Uterus (tissue), 4 donors: ENCODE data around the gene ITPR3. TPM values are rescaled to one million over a fixed set of nuclear protein-coding genes. Genes with fewer than 3 reads are reported as not detected.

Source experiments
- DNase-seq, 2 donors: peaks; one replicate each; pipeline ENCODE4 v3.0.0-alpha.2; 2019 to 2020
- H3K27ac ChIP-seq, 2 donors: fragments of 200-600 bp; sonication (generic); 1 replicate in 1 of 2; 2 replicates in 1 of 2; pipeline ENCODE4 v1.5.1; 2016 to 2018
- H3K27me3 ChIP-seq, 2 donors: fragments of 200-600 bp; sonication (generic); one replicate each; pipeline ENCODE4 v1.5.1; 2018 to 2019; ENCODE audit warnings: control low read depth in 1 of 2
- H3K36me3 ChIP-seq, 2 donors: fragments of 200-600 bp; sonication (generic); one replicate each; pipeline ENCODE4 v1.5.1; 2019; ENCODE audit warnings: control low read depth in 1 of 2
- H3K4me1 ChIP-seq, 2 donors: fragments of 200-600 bp; sonication (generic); one replicate each; pipeline ENCODE4 v1.5.1; 2018 to 2019; ENCODE audit warnings: control low read depth in 1 of 2
- H3K4me3 ChIP-seq, 2 donors: fragments of 200-600 bp; sonication (generic); 1 replicate in 1 of 2; 2 replicates in 1 of 2; pipeline ENCODE4 v1.5.1; 2018 to 2019; ENCODE audit warnings: mild to moderate bottlenecking in 1 of 2
- H3K9me3 ChIP-seq, 2 donors: fragments of 200-600 bp; sonication (generic); one replicate each; pipeline ENCODE4 v1.5.1; 2019; ENCODE audit warnings: control low read depth in 1 of 2
- POLR2A ChIP-seq, 2 donors: fragments of 450-650 bp; IDR thresholded peaks; one replicate each; pipeline ENCODE4 v1.6.1; 2016; ENCODE audit warnings: antibody characterized with exemption in 2 of 2, mild to moderate bottlenecking in 1 of 2, moderate library complexity in 1 of 2
- intact Hi-C: fragments of 100-400 bp; cut with DNase I; formaldehyde crosslinking; loops from one replicate; pipeline ENCODE4 v1.15.1; 2023; ENCODE audit warnings: low total_unique reads
- total RNA-seq, 4 donors: library from RNA; depleted of rRNA in 3 of 4; stranded (reverse); fragments of >200 nt in 3 of 4; gene quantifications; one replicate each; pipeline versions ENCODE4 v1.1.0 to v1.2.4, GENCODE V29; 2014 to 2023
- TF ChIP-seq, protein P1 (sequence below), 4 experiments: fragments of 200-600 bp in 2 of 4; fragments of 450-650 bp in 2 of 4; sonication (generic) in 2 of 4; IDR thresholded peaks; one replicate each; pipeline ENCODE4 v1.5.1; 2016 to 2019; ENCODE audit warnings: antibody characterized with exemption in 4 of 4, mild to moderate bottlenecking in 2 of 4, moderate library complexity in 1 of 4
- donor health status: DM: yes; HTN: yes; CAD: no.

The ITPR3 gene
- total RNA-seq, 4 donors from 2014 or later = 11.2 to 27.6 (median 16.1) TPM

DNA sequence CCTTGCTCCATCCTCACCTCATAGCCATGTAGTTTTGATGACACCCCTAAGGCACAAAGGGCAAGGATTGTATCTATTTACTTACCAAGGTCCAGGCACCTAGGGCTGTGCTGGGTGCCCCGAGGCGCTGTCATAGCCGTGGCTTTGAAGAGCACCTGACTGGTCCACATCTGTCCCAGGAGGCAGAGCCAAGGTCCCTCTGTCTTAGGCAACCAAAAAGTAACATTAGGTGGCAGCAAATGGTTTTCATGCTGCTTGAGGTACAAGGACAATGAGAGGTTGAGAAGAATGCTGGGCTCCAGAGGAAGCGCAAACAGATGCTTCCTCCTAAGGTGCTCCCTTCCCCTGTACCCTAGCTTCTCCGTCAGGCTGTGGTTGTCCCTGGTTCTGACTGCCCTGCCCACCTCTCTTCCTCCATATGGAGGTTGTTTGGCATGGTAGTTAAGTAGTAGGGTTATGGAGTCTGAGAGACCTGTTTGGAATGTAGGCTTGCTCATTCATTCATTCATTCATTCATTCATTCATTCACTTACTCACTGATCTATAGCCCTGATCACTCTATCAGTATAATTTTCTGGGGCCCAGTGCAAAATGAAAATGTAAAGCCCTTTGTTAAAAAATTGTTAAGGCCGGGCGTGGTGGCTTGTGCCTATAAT is 93.4 kb downstream of the ITPR3 start:
- TF ChIP-seq POLR2A (IDR thresholded peaks at IDR 0.05) = no peak
- TF ChIP-seq, protein P1, sequence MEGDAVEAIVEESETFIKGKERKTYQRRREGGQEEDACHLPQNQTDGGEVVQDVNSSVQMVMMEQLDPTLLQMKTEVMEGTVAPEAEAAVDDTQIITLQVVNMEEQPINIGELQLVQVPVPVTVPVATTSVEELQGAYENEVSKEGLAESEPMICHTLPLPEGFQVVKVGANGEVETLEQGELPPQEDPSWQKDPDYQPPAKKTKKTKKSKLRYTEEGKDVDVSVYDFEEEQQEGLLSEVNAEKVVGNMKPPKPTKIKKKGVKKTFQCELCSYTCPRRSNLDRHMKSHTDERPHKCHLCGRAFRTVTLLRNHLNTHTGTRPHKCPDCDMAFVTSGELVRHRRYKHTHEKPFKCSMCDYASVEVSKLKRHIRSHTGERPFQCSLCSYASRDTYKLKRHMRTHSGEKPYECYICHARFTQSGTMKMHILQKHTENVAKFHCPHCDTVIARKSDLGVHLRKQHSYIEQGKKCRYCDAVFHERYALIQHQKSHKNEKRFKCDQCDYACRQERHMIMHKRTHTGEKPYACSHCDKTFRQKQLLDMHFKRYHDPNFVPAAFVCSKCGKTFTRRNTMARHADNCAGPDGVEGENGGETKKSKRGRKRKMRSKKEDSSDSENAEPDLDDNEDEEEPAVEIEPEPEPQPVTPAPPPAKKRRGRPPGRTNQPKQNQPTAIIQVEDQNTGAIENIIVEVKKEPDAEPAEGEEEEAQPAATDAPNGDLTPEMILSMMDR (IDR thresholded peaks at IDR 0.05) = no peak
- H3K4me3 ChIP-seq = no peak overlapping the region
- intact Hi-C loops = no loop called here

DNA sequence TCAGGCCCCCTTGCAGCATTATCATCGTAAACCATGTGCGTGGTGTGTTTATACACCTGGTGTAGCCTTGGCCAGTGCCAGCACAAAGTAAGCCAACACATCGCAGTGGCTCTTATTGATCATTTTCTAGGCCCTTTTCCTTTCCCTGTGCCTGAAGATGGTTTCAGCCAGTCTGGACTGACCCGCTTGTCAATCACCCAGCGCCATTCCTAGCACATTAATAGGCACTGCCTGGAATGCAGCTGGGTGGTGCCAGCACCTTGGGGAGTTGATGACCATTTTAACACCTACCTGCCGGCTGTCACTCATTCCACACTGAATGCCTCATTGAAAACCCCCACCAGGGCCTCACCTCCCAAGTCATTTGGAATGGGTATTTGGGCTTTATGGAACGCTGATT is 95.3 kb downstream of the ITPR3 start:
- H3K27ac ChIP-seq = peak overlapping the region in 1 of 2 donors; percentile 74
- no peak for DNase-seq
- H3K4me3 ChIP-seq = no peak overlapping the region
- H3K36me3 ChIP-seq = no peaks in the 10 kb centered on the region
- TF ChIP-seq POLR2A (IDR thresholded peaks at IDR 0.05) = no peak
- TF ChIP-seq, protein P1 (IDR thresholded peaks at IDR 0.05) = no peak
- no peaks in the 10 kb centered on the region for H3K27me3 ChIP-seq
- H3K4me1 ChIP-seq = peaks cover 0 to 2% of the 10 kb centered on the region in 2 donors
- intact Hi-C loops = no loop called here
- no peaks in the 10 kb centered on the region for H3K9me3 ChIP-seq

More for the DNA sequence above, 93.4 kb downstream of the ITPR3 start:
- no peak overlapping the region for H3K27ac ChIP-seq
- peaks cover 5 to 9% of the 10 kb centered on the region in 2 donors for H3K4me1 ChIP-seq
- H3K9me3 ChIP-seq = no peaks in the 10 kb centered on the region
- no peaks in the 10 kb centered on the region for H3K27me3 ChIP-seq
- DNase-seq = no peak
- H3K36me3 ChIP-seq = no peaks in the 10 kb centered on the region

DNA sequence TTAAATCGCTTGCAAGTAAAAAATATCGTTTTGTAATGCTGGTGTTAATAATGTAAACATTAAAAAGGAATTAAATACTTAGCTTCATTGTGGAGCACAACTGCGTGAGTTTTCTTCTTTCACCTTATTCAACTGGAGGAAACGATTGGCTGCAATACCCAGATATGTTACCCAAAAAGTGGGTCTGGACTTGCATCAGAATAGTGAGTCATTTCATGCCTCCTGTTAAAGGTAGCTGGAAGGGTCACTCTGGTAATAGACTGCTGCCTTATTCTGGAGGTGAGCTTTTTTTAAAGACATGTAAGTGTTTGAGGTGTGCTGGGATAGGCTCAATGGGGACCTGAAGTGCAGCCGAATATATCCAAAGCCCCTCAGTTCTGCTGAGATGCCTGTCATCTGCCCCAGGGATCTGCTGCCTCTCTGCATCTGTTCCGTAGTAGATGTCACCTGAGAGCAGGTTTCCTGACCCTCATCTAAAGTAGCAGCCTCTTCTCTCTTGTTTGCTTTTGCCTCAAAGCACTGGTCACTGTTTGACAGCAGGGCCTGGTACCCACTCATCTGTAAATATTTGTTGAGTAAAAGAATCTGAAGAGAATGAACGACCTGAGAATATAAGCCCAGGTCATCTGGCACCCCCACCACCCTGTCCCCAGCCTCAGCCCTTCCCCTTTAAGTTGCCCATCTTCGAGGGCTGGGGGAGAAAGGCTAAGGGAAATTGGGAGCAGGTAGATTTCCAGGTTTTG is 95.9 kb downstream of the ITPR3 start:
- H3K4me3 ChIP-seq = no peak overlapping the region
- no peak for DNase-seq
- H3K36me3 ChIP-seq = no peaks in the 10 kb centered on the region
- peak overlapping the region; percentile 70 to 74 for H3K27ac ChIP-seq
- H3K4me1 ChIP-seq = peaks cover 0 to 2% of the 10 kb centered on the region in 2 donors
- no peaks in the 10 kb centered on the region for H3K27me3 ChIP-seq
- no peaks in the 10 kb centered on the region for H3K9me3 ChIP-seq
- intact Hi-C loops = no loop called here
- TF ChIP-seq, protein P1 (IDR thresholded peaks at IDR 0.05) = no peak

DNA sequence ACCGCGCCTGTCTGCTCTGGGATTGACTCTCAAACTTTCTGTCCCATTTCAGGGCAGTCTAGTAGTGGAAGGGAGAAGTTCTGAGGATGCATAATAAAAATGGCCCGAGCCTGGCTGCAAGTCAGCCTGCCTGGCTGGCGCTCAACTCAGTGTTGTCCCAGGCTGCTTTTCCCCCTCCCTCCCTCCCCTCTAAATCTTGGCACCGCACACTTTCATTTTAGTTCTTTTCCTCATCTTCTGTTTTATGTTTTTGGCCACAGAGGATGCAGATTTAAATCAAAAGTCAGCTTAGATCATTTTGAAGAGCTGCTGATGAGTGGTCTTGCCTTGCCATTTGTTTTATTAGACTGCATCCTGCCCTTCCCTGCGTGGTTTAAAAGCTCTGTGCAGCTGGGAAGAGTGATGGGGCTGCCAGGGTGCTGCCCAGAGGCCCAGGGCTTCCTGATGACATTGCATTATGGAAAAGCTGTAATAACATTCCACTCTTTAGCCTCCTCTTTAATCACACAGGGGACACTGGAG is 96.9 kb downstream of the ITPR3 start:
- peak; percentile 74 for DNase-seq
- no peaks in the 10 kb centered on the region for H3K9me3 ChIP-seq
- intact Hi-C loops = no loop called here
- peak overlapping the region in 1 of 2 donors; percentile 4 for H3K4me3 ChIP-seq
- H3K27me3 ChIP-seq = no peaks in the 10 kb centered on the region
- peaks cover 0 to 2% of the 10 kb centered on the region in 2 donors for H3K4me1 ChIP-seq
- TF ChIP-seq, protein P1 (IDR thresholded peaks at IDR 0.05) = no peak
- TF ChIP-seq POLR2A (IDR thresholded peaks at IDR 0.05) = no peak
- H3K36me3 ChIP-seq = no peaks in the 10 kb centered on the region
- H3K27ac ChIP-seq = peak overlapping the region; percentile 70 to 74

DNA sequence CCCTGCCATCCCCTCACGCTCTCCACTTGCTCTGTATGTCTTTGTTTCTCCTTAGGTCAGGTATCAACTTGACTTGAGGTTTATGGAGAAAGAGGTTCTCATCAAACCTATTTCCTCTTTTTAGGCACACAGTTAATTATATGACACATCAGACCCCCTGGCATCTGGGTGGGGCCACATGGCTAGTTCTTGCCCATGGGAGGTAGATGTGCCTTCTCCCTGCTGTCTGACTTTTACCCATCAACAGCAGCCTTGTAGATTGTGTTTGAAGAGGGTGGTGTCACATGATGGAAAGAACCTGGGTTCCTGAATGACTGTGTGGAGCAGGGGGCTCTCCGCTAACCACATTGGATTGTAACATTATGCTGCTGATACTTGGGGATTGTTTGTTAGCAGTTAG is 97.6 kb downstream of the ITPR3 start:
- intact Hi-C loops = no loop called here
- H3K36me3 ChIP-seq = no peaks in the 10 kb centered on the region
- H3K4me3 ChIP-seq = no peak overlapping the region
- peak overlapping the region; percentile 70 to 74 for H3K27ac ChIP-seq
- no peak for DNase-seq
- TF ChIP-seq, protein P1 (IDR thresholded peaks at IDR 0.05) = no peak
- TF ChIP-seq POLR2A (IDR thresholded peaks at IDR 0.05) = no peak
- H3K4me1 ChIP-seq = peaks cover 0 to 2% of the 10 kb centered on the region in 2 donors
- H3K27me3 ChIP-seq = no peaks in the 10 kb centered on the region
- H3K9me3 ChIP-seq = no peaks in the 10 kb centered on the region
